Heart left ventricle (tissue), 16 donors: ENCODE data around the gene NGFR. TPM values are rescaled to one million over a fixed set of nuclear protein-coding genes. Genes with fewer than 3 reads are reported as not detected.

Experiments
- ATAC-seq, 4 donors: fragments of 200-7000 bp; cut with Tn5 transposase; one replicate each; pipeline ENCODE4 v1.9.1; 2020 to 2022; ENCODE audit warnings: moderate library complexity in 4 of 4, mild to moderate bottlenecking in 3 of 4, moderate number of reproducible peaks in 1 of 4
- DNase-seq, 5 donors: peaks; one replicate each; pipeline ENCODE4 v3.0.0-alpha.2; 2020
- H3K27ac ChIP-seq, 12 donors: fragments of 200-600 bp; sonication (generic) in 4 of 12; one replicate each; pipeline versions ENCODE4 v1.5.0 to v1.8.0; 2016 to 2022; ENCODE audit warnings: mild to moderate bottlenecking in 2 of 12
- H3K27me3 ChIP-seq, 9 donors: fragments of 200-600 bp; sonication (generic) in 2 of 9; one replicate each; pipeline versions ENCODE4 v1.5.1 to v1.8.0; 2016 to 2022; ENCODE audit warnings: mild to moderate bottlenecking in 3 of 9
- H3K36me3 ChIP-seq, 9 donors: fragments of 200-600 bp; sonication (generic) in 2 of 9; one replicate each; pipeline versions ENCODE4 v1.5.0 to v1.8.0; 2018 to 2022; ENCODE audit warnings: mild to moderate bottlenecking in 2 of 9
- H3K4me1 ChIP-seq, 12 donors: fragments of 200-600 bp; sonication (generic) in 4 of 12; one replicate each; pipeline versions ENCODE4 v1.5.0 to v1.8.0; 2016 to 2022; ENCODE audit warnings: mild to moderate bottlenecking in 3 of 12
- H3K4me3 ChIP-seq, 12 donors: fragments of 200-600 bp; sonication (generic) in 4 of 12; one replicate each; pipeline versions ENCODE4 v1.5.0 to v1.8.0; 2017 to 2022; ENCODE audit warnings: mild to moderate bottlenecking in 9 of 12, moderate library complexity in 4 of 12
- H3K9me3 ChIP-seq, 12 donors: fragments of 200-600 bp; sonication (generic) in 4 of 12; one replicate each; pipeline versions ENCODE4 v1.5.0 to v1.8.0; 2016 to 2022; ENCODE audit warnings: mild to moderate bottlenecking in 1 of 12
- POLR2A ChIP-seq, 2 donors: fragments of 450-650 bp; IDR thresholded peaks; one replicate each; pipeline ENCODE4 v1.6.1; 2017; ENCODE audit warnings: antibody characterized with exemption in 2 of 2, mild to moderate bottlenecking in 2 of 2, moderate library complexity in 2 of 2
- WGBS, 4 donors: extraction: QIAGEN DNeasy Blood & Tissue Kit in 2 of 4; methylation state at CpG; one replicate each; pipeline versions ENCODE4 v1.1.5 to v1.1.7; 2013 to 2018; 5-methylcytosine and 5-hydroxymethylcytosine counted together
- intact Hi-C, 10 donors: fragments of 100-400 bp; cut with DNase I; formaldehyde crosslinking; loops; one replicate each; pipeline versions ENCODE4 v1.11.1 to v1.14.2; 2022
- polyA plus RNA-seq, 2 donors: library from polyadenylated mRNA; stranded (reverse); fragments of 200-250 nt; gene quantifications; one replicate each; pipeline ENCODE4 v1.2.3, GENCODE V29; 2013
- total RNA-seq, 9 donors: library from RNA; depleted of rRNA in 2 of 9; stranded (reverse); fragments of >200 nt in 2 of 9; fragmentation: NEBNext Ultra II Directional in 3 of 9; extraction: Animal tissue kit (Norgen Biotek cat#: 25700) in 3 of 9; gene quantifications; one replicate each; pipeline versions ENCODE4 v1.1.0 to v1.2.4, GENCODE V29; 2016 to 2023
- TF ChIP-seq, protein P1 (sequence below), 12 donors: fragments of 200-600 bp; sonication (generic) in 4 of 12; IDR thresholded peaks; one replicate each; pipeline versions ENCODE4 v1.5.0 to v1.8.0; 2018 to 2022; ENCODE audit warnings: antibody characterized with exemption in 12 of 12, mild to moderate bottlenecking in 5 of 12
- donor health status: ischemic (EF 13 %, LVEDD 7.1; RV severe dilation, severe dysfunction).
- donor health status: healthy with polysubstance abuse.
- donor health status: DM: no; HTN: yes; CAD: no.
- donor health status: DM: no; HTN: no; CAD: no.
- donor health status: ischemic (EF 25% LVEDD 6.9; RV normal size, moderate dysfunction).
- donor health status: ischemic (EF 25% LVEDD 5.7; RV mildly dilated, moderate dysfunction).
- donor health status: healthy.
- donor health status: DM: yes; HTN: yes; CAD: no.
- donor health status: ischemic (EF 35%, LVEDD 5.7; RV mildly dilated, moderate dysfunction).
- donor health status: nonischemic (EF 11% LVEDD 7.7; RV severe dilation, severe dysfunction).
- donor health status: DM: yes; HTN: yes; CAD: no.
- donor health status: PGD.
- donor health status: ischemic (EF 29% LVEDD 5.4; RV normal size, mild dysfunction).
- donor health status: nonischemic (EF 23%, LVEDD 6.1; RV moderate dilation, normal function).

Gene NGFR
- total and polyA plus RNA-seq, 11 donors: 2.3 to 16.8 (median 6.2) TPM

DNA sequence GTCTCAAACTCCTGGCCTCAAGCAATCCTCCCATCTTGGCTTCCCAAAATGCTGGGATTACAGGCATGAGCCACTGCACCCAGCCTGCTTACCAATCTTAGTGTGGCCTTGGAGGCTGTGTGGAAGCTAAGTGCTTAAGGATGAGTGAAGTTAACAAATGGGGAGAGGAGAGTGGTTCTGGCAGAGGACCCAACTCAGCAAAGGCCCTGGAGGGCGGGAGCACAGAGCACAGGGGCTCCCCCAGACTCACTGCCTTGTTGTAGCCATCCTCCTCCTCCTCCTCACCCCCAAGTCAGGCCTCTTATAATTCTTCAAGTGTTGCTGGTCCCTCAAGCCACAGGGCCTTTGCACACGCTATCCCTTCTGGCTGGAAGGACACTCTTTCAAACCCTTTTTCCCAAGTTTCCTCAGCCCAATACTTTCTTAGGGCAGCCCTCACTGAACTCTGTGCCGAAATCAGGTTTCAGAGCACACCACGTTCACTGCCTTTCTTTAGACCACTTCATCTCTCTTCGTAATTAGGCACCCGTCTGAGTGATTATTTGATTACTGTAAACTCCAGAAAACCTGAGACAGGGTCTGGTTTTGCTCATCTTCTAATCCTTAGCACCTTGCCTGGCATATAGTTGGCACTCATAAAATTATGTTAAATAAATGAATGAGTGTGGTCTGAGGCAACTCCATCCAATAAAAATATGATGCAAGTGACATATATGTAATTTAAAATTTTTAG lies 23.4 kb downstream of the NGFR start:
- intact Hi-C loops: loop anchor here in 1 of 10 donors (5.0 kb wide), 1 partner anchor 34 kb away; no protein-coding TSS in a partner anchor
- TF ChIP-seq, protein P1, sequence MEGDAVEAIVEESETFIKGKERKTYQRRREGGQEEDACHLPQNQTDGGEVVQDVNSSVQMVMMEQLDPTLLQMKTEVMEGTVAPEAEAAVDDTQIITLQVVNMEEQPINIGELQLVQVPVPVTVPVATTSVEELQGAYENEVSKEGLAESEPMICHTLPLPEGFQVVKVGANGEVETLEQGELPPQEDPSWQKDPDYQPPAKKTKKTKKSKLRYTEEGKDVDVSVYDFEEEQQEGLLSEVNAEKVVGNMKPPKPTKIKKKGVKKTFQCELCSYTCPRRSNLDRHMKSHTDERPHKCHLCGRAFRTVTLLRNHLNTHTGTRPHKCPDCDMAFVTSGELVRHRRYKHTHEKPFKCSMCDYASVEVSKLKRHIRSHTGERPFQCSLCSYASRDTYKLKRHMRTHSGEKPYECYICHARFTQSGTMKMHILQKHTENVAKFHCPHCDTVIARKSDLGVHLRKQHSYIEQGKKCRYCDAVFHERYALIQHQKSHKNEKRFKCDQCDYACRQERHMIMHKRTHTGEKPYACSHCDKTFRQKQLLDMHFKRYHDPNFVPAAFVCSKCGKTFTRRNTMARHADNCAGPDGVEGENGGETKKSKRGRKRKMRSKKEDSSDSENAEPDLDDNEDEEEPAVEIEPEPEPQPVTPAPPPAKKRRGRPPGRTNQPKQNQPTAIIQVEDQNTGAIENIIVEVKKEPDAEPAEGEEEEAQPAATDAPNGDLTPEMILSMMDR (IDR thresholded peaks at IDR 0.05): no peak
- no peak for TF ChIP-seq POLR2A (IDR thresholded peaks at IDR 0.05)
- DNase-seq (no peak), ATAC-seq (no peak)
- Histone ChIP-seq H3K4me1 (peaks cover 0 to 66% (median 27%) of the 10 kb centered on the region in 12 donors), H3K4me3 (no peak overlapping the region), H3K27ac (no peak overlapping the region), H3K36me3 (no peaks in the 10 kb centered on the region), H3K9me3 (no peaks in the 10 kb centered on the region), H3K27me3 (peaks cover 0 to 9% (median 0%) of the 10 kb centered on the region in 9 donors)
- WGBS, 4 donors: 81 to 94% (median 89%) methylated on average over 6 of the region's 6 CpGs

DNA sequence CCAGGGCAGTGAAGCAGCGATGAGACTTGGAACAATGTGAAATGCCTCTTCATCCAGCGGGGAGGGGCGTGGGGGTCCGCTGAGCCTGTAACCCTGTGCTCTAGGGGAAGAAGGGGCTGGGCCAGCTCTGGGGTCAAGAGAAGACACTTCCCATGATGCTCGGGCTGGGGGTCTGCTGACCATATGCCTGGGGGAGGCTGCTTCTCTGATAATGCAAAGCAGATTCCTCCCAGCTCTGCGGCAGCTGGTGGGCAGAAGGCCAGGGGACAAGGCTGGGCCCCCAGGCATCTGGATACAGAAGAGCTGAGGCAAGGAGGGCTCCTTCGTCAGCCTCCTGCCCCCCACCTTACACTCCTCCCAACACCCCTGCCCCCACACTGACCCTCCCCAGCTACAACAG lies 24.7 kb downstream of the NGFR start:
- H3K4me1 ChIP-seq: peaks cover 0 to 53% (median 22%) of the 10 kb centered on the region in 12 donors
- no peaks in the 10 kb centered on the region for H3K36me3 ChIP-seq
- no peaks in the 10 kb centered on the region for H3K9me3 ChIP-seq
- intact Hi-C loops: loop anchor here in 1 of 10 donors (5.0 kb wide), 1 partner anchor 33 kb away; no protein-coding TSS in a partner anchor
- H3K27ac ChIP-seq: peak overlapping the region in 1 of 12 donors; percentile 9
- ATAC-seq (no peak), DNase-seq (peak in 2 of 5 donors; percentile 47 to 61)
- H3K4me3 ChIP-seq: no peak overlapping the region
- WGBS, 4 donors: 41 to 65% (median 55%) methylated on average over 7 of the region's 7 CpGs
- TF ChIP-seq, protein P1 (IDR thresholded peaks at IDR 0.05): no peak
- no peak for TF ChIP-seq POLR2A (IDR thresholded peaks at IDR 0.05)
- H3K27me3 ChIP-seq: peaks cover 0 to 16% (median 0%) of the 10 kb centered on the region in 9 donors

DNA sequence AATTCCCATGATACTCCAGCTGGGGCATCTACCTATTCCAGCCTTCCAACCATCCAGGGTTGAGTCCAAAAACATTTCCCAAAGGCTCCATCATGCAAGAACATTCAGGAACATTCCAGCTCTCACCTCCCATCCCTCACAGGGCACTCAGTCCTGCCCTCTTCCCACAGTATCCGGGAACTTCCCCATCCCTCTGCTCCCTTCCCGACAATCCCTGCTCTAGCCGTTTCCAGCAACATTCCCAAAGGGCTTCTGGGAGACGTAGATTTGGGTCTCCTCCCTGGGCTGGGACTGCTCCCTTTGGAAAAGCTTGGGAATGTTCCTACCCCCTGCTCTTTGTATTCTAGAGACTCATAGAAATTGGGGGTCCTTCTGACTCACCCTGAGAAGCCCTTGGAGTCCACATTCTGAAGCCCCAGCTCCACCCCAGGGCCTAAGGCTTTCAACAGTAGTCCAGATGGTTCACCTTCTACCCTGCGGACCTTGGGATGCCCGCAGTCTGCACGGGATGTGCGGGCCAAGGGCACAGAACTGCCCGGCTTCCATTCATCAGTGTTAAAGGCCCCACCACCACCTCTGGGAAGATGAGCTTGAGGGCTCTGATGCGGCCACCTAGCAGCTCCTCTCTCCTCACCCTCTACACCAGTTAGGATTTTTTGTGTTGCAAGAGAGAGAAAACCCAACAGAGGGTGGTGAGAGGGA lies 25.4 kb downstream of the NGFR start:
- no peak overlapping the region for H3K4me3 ChIP-seq
- H3K27ac ChIP-seq: peak overlapping the region in 1 of 12 donors; percentile 36
- peak in 2 of 4 donors; percentile 20 to 34 for ATAC-seq
- H3K9me3 ChIP-seq: no peaks in the 10 kb centered on the region
- 76 to 85% (median 83%) methylated on average over 10 of the region's 10 CpGs for WGBS, 4 donors
- H3K4me1 ChIP-seq: peaks cover 0 to 47% (median 16%) of the 10 kb centered on the region in 12 donors
- H3K27me3 ChIP-seq: peaks cover 0 to 21% (median 0%) of the 10 kb centered on the region in 9 donors
- no peaks in the 10 kb centered on the region for H3K36me3 ChIP-seq
- DNase-seq: no peak
- TF ChIP-seq POLR2A (IDR thresholded peaks at IDR 0.05): no peak
- TF ChIP-seq, protein P1 (IDR thresholded peaks at IDR 0.05): no peak
- intact Hi-C loops: no loop called here

DNA sequence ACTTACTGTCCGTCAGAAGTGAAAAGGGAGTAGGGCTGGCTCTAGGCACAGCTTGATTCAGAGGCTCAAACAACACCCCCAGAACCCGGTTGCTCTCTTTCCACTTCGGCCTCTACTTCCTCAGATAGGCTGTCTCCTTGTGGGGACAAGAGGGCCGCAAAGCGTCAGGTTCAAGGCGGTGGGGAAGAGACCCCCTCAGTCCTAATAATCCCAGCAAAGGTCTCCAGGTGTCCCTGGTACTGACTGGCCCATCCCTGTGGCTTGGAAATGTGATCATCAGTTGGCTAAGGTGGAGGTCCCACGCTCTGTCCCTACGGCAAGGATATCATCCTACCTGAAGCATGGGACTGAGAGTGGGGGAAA lies 26.0 kb downstream of the NGFR start:
- intact Hi-C loops: no loop called here
- Histone ChIP-seq H3K36me3 (no peaks in the 10 kb centered on the region), H3K9me3 (no peaks in the 10 kb centered on the region), H3K27me3 (peaks cover 0 to 25% (median 0%) of the 10 kb centered on the region in 9 donors), H3K4me1 (peaks cover 0 to 46% (median 10%) of the 10 kb centered on the region in 12 donors), H3K27ac (peak overlapping the region in 3 of 12 donors; percentile 2 to 36 (median 6)), H3K4me3 (no peak overlapping the region)
- no peak for DNase-seq
- WGBS, 4 donors: 87 to 93% (median 92%) methylated on average over 8 of the region's 8 CpGs
- no peak for TF ChIP-seq POLR2A (IDR thresholded peaks at IDR 0.05)
- TF ChIP-seq, protein P1 (IDR thresholded peaks at IDR 0.05): no peak
- ATAC-seq: no peak
